Medulla oblongata (tissue), 1 donor: ENCODE measurements around the gene C19orf25.
"Not testable (repeated sequence)": the region's sequence is repeated elsewhere in the genome, so short reads cannot be mapped to it uniquely, and the experiment has no call there.

Source experiments
- DNase-seq: peaks from one replicate; pipeline ENCODE4 v3.0.0-alpha.2; 2015; ENCODE audit errors: extremely low spot score

The C19orf25 gene

DNA sequence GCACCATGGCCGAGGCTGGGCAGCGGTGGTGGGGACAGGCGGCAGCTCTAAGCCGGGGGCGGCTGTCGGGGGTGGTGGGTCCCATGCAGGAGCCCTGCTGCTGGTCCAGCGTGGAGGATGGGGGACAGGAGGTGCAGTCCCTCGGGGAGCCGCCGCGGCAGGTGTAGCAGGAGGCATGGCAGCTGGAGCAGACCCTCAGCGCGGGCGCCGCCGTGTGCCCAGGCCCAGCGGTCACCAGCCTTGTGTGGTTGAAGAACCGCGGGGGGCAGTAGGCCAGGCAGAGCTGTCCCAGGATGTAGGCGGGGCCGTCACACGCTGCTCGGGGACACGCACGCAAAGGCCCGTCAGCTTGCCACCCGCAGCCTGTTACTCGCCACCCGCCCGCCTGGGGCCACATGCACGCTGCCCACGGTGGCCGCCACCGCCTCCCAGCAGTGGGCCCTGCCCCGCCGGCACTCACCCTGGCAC lies 2.9 kb upstream of the C19orf25 start:
- no peak for DNase-seq

DNA sequence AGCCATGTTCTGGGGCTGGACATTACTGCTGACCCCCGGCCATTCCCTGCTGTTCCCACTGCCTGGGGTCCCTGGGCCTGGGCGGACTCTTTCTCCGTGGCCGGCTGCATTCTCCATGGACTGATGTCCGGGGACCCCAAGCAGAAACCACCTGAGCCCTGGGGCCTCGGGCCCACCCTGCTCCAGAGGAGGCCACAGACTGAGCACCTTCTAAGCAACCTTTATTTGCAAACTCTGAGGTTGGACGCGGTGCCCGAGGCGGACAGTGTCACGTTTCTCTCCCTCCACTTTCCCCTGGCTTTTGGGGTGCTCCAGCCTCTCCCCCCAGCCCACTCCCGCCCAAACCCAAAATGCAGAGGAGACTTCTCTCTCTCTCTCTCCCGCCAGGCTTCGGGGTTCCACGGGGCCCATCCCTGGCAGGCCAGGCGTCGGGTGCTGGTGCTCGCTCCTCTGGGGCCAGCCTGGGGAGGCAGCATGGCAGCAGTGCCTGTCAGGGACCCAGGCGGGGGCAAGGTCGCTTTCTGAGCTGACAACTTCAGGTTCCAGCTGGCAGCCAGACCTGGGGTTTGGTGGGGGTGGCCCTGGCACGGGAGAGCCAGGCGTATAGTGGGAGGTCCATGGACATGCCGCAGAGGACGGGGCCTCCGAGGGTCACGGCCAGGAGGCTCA lies 2.3 kb upstream of the C19orf25 start:
- no peak for DNase-seq

DNA sequence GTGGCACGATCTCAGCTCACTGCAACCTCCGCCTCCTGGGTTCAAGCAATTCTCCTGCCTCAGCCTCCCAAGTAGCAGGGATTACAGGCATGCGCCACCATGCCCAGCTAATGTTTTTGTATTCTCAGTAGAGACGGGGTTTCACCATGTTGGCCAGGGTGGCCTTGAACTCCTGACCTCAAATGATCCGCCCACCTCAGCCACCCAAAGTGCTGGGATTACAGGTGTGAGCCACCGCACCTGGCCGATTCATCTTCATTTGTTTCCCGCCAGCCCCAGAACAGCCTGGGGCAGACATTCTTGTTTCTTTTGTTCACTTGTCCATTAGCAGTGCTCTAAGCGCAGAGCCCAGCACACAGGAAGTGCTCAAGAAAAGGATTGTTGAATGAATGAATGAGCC lies 2.0 kb downstream of the C19orf25 start:
- not testable (repeated sequence) for DNase-seq

DNA sequence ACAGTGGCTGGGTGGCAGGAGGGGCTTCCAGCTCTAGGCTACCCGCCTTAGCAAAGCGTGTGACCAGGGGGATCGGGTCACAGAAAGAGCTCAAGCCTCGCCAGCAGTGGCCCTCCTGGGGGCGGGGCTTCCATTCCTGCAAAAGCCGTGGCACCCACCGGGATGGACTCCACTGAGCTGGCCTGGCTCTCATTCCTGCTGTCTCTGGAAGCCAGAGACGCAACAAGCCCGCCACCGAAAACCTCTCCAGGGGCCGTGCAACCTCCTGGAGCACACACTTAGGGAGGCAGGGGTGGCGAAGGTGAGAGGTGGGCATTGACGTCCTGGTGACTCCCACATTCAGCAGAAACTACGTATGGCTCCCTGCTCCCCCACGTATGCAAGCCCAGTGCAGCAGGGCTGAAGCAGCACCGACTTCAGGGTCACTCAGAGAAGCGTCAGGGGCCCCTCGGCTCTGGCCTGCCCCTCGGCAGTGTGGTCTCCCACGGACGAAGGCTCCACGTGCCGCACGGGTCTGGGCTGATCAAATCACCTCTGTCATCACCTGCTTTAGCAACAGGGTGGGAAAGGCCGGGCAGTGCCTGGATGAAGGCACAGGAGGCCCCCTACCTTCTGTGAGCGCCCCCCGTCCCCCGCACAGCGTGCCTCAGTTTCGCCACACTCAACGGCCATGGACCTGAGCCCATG lies 3.1 kb downstream of the C19orf25 start:
- no peak for DNase-seq

DNA sequence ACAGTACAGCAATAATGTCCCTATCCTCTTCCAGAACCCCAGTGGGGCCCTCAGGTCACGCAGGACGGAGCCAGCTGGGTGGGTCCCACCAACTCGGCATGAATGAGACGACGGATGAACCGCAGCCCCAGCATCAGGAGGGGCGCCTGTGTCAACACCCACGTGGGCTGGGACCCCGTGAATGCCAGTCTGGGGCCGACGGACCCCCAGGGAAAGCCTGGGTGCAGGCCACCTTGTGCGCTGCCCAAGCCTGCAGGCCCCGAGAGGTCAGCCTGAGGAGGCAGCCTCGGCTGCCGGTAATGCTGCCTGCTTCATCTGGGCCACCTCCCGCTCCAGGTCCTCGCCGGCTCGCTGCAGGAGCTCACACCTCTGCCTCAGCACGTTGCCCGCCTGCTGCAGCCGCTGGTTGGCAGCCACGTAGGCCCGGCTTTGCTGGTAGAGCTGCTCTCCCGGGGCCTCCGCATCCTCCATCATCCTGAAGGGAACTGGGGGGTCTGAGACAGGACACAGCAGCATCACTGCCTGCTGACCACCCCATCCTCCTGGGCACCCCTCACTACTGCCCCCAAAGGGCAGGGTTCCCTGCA lies 4.2 kb downstream of the C19orf25 start:
- DNase-seq = no peak

DNA sequence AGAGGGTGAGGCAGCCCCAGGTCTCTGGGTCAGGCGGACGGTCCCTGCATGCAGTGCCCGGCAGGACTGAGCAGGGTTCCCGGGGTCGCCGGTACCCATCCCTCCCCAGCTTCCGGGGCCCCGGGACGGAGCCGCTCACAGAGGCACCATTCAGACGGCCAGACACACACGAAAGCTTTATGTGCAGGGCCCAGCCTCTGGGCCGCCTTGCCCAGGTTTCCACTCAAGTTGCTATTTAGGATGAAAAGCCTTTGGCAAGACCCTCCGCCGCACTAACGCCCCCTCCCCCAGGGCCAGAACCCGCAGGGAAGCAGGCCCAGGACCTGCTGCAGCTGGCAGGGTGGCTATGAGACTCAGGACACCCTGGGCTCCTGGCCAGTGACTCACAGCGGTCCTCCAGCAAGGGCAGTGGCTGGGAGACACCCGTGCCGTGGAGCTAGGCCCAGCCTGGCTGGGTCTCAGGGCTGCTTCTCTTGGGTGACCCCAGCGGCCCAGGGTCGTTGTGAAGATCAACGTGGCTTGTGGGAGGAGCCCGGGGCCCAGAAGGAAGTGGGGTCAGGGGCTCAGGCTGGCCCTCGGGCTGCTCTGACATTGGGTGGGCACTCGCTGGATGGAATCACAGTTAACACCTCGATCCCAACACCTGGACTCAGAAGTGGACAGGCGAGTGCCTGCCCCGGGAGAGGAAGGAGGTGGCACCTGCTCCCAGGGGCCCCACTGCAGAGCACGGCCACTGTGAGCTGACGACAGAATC lies 4.8 kb downstream of the C19orf25 start:
- DNase-seq = peak; percentile 84

DNA sequence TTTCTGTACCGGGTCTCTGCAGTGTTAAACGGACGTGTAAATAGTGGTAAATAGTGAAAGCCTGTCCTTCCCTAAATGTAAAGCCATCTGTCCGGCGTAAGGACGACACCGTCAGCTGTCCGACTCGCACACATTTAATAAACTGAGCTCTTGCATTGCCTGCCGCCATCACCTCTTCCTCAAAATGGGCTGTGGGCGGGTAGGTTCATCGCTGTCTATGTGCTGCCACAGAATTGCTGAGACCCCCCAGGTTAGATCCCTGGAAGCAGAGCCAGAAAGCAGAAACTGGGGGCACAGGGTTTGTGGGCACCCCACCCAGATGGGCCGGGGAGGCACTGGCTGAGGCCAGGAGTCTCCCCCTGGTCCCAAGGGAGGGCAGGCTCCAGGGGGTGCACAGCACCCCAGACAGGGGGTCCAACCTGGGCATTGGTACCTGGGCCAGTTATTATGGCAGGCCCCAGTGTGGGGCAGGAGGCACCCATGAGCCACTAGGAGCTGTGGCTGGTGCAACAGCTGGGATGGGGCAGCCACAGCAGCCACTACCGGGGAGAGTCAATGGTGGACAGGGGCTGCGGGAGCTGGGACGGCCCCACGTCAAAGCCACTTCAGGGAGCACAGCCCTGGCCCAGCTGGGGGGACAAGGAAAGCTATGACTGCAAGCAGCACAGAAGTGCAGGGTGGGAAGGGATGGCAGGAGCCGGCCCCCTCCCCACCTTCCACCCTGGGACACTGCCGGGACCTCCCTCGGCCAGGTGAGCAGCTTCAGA lies 5.7 kb downstream of the C19orf25 start:
- no peak for DNase-seq

DNA sequence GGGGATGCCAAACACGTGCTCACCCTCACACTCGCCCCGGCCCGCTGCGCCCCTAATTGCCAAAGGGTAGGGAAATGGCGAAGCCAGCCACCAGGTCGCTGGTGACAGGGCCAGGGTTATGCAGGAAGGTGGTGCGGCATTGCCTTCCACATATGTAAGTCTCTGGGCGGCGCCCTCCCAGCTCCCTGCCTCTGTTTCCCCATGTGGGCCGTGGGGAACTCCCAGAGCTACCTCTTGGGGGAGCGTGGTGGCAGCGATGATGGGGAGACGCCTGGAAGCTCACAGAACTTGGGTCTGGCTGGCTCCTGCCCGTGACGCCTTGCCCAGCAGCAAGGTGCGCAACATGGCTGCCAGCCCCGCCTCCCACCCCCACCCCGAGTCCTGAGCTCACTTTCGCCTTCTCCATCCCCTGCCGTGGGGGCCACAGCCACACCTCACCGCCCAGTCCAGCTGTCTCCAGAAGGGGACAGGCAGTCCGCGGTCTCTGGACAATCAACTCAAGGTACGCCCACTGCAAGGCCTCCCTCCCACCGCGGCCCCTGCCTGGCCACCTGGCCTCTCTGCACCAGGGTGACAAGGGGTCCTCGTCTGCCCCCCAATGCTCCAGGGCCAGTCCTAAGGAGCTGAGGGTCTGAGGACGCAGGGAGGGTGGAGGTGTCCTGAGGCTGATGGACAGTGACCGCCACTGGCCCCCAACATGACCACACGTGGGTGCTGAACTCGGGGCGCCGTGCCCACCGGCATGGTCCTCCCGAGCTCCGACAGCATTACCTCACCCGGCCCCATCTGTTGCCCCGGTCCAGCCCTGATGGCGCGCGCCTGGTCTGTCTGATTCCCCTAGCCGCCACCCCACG lies 6.6 kb downstream of the C19orf25 start:
- DNase-seq = no peak

DNA sequence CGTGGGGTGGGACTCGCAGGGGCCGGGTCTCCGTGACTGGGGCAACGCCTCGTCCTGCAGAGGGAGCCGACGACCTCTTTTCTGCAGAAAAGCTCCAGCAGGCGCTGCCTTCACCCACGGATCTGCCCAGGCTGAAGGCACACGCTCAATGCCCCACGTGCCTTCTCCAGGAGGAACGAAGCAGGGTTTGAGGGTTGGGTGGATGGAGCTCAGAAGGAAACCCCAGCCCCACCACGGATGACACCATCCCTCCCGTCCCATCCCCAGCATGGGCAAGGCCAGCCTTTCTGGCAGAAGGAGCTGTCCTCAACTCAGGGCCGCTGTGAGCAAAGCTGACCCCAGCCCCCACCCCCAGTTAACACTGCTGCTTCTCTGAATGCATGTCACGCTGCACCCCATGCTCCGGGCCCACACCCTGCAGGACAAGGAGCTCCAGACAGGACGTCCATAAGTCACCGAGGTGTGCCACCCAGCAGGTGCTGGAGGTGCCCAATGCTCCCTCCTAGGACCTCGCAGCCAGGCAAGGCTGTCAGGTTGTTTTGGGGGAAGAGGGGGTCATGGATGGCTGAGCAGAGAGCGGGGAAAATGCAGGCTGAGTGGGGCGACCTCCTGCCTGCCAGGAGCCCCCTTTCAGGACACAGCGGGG lies 7.4 kb downstream of the C19orf25 start:
- peak; percentile 63 for DNase-seq

DNA sequence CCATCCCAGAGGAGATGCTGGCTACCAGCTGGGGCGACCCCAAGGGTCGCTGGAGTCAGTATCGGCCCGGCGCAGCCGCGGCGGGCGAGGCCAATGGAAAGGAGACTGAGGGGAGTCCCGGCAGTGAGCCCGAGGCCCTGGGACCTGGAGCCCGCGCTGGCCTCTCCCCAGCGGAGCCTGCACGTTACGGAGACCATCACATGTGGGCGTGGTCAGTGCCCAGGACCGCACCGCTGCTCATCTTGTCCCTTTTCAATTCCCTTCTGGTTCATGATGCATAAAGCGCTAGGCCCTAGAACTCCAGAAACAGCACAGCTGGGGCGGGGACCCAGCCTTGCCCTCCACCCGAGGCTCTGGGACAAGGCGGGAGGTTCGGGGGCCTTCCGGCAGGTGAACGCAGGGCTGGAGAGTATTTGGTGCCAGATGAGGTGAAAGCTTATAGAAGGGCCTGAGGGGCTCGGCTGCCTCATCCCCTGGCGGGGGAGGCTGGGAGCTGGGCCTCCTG lies 8.0 kb downstream of the C19orf25 start:
- DNase-seq = no peak

DNA sequence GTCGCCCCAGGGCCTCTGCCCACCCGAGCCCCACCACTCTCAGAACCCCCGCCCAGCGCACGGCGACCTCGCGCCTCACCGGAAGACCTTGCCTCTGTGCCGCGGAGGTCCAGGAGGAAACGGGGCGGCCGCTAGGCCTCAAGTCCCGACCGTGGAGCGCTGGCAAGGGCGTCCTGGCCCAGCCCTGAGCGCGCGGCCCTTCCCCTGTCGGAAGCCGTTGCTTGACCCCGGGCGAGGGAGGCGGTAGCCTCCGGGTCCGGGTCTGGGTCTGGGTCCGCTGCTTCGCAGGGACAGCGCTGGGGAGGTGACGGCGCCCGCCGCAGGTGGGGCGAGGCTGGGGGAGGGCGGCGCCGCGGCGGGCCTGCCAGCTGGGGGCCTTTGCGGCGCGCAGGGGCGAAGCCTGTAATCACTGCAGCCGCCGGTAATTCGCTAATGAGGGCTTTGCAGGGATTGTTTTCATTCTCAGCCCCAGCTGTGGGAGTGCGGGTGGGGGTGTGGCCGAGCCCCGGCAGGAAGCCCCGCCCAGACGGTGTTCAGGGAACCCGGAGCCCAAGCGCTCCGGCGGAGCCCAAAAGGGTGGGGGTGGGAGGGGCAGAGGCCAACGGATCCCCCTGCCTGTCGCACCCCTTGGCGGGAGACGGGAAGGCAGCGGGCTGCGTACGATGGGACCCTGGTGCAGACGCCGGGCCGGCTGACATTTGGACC lies 8.6 kb downstream of the C19orf25 start:
- no peak for DNase-seq

DNA sequence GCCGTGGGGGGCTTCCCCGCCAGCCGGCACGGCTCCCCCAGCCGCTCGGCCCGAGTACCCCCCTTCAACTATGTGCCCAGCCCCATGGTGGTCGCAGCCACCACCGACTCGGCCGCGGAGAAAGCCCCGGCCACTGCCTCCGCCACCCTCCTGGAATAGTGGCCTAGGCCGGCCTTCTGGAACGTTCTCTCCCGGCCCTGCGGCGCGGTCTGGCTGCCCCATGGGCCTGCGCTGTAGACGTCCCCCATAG lies 9.0 kb downstream of the C19orf25 start:
- no peak for DNase-seq

DNA sequence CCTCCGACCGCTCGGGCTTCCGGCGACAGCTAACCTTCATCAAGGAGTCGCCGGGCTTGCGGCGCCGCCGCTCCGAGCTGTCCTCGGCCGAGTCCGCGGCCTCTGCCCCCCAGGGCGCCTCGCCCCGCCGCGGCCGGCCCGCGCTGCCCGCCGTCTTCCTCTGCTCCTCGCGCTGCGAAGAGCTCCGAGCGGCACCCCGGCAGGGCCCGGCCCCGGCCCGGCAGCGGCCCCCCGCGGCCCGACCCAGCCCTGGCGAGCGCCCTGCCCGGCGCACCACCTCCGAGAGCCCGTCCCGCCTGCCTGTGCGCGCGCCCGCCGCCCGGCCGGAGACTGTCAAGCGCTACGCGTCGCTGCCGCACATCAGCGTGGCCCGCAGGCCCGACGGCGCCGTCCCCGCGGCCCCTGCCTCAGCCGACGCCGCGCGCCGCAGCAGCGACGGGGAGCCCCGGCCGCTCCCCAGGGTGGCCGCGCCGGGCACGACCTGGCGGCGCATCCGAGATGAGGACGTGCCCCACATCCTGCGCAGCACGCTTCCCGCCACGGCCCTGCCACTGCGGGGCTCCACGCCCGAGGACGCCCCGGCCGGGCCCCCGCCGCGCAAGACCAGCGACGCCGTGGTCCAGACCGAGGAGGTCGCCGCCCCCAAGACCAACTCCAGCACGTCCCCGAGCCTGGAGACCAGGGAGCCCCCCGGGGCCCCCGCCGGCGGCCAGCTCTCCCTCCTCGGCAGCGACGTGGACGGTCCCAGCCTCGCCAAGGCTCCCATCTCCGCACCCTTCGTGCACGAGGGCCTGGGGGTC lies 9.6 kb downstream of the C19orf25 start:
- DNase-seq = no peak

DNA sequence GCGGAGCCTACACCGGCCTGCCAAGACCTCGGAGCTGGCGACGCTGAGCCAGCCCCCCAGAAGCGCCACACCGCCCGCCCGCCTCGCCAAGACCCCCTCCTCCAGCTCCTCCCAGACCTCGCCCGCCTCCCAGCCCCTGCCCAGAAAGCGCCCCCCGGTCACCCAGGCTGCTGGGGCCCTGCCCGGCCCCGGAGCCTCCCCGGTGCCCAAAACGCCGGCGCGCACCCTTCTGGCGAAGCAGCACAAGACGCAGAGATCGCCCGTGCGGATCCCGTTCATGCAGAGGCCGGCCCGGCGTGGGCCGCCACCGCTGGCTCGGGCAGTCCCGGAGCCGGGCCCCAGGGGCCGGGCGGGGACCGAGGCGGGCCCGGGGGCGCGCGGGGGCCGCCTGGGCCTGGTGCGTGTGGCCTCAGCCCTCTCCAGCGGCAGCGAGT lies 10.2 kb downstream of the C19orf25 start:
- DNase-seq = no peak

DNA sequence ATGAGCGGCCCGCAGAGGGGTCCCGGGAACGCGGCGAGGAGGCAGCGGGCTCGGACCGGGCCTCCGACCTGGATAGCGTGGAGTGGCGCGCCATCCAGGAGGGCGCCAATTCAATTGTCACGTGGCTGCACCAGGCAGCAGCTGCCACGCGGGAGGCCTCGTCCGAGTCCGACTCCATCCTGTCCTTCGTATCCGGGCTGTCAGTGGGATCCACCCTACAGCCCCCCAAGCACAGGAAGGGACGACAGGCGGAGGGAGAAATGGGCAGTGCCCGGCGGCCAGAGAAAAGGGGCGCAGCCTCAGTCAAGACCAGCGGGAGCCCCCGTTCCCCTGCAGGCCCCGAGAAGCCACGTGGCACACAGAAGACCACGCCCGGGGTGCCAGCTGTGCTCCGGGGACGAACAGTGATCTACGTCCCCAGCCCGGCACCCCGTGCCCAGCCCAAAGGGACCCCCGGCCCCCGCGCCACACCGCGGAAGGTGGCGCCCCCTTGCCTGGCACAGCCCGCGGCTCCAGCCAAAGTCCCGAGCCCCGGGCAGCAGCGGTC lies 10.7 kb downstream of the C19orf25 start:
- no peak for DNase-seq

DNA sequence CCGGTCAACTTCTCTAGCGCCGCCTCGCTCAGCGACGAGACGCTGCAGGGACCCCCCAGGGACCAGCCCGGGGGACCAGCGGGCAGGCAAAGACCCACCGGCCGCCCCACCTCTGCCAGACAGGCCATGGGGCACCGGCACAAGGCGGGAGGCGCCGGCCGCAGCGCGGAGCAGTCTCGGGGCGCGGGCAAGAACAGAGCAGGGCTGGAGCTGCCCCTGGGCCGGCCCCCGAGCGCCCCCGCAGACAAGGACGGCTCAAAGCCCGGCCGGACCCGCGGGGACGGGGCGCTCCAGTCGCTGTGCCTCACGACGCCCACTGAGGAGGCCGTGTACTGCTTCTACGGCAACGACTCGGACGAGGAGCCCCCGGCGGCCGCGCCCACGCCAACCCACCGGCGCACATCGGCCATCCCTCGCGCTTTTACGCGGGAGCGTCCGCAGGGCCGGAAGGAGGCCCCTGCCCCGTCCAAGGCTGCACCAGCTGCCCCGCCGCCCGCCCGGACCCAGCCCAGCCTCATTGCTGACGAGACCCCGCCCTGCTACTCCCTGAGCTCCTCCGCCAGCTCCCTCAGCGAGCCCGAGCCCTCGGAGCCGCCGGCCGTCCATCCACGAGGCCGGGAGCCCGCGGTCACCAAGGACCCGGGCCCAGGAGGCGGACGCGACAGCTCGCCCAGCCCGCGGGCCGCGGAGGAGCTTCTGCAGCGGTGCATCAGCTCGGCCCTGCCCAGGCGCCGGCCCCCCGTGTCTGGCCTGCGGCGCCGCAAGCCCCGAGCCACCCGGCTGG lies 11.3 kb downstream of the C19orf25 start:
- no peak for DNase-seq

DNA sequence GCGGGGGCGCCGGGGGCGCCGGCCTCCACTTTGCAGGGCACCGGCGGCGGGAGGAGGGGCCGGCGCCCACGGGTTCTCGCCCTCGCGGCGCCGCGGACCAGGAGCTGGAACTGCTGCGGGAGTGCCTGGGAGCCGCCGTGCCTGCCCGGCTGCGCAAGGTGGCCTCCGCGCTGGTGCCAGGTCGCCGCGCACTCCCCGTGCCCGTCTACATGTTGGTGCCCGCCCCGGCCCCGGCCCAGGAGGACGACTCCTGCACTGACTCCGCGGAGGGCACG lies 11.9 kb downstream of the C19orf25 start:
- DNase-seq = no peak
